PC-9 (cell line): ENCODE measurements around the gene SNRPD2. TPM values are rescaled to one million over a fixed set of nuclear protein-coding genes. Genes with fewer than 3 reads are reported as not detected.

Source experiments
- BruUV-seq: library from RNA; stranded (reverse); fragments of 400-500 nt; replicated peaks from 2 replicates; lab custom pipeline; 2021; lab: Mats Ljungman, UMichigan
- CTCF ChIA-PET: fragments of 300-600 bp; sonication (Branson Sonifier 250); formaldehyde crosslinking; loops from one replicate; lab custom pipeline; 2022; ENCODE audit warnings: antibody characterized with exemption; lab: Charles Lee
- POLR2A ChIA-PET: fragments of 300-600 bp; sonication (Branson Sonifier 250); formaldehyde crosslinking; loops from one replicate; lab custom pipeline; 2022; ENCODE audit warnings: antibody characterized with exemption; ENCODE audit not compliant: unreplicated experiment; lab: Charles Lee
- DNase-seq, 2 experiments: peaks; one replicate each; pipeline versions ENCODE4 v3.0.0 to v3.0.0-alpha.2; 2015 to 2022; ENCODE audit warnings: mixed read lengths in 1 of 2
- H2AFZ ChIP-seq: fragments of 200-600 bp; sonication (generic); 2 replicates; pipeline ENCODE4 v1.8.1; 2017; ENCODE audit warnings: antibody characterized with exemption
- H3F3A ChIP-seq: fragments of 200-600 bp; sonication (generic); 2 replicates; pipeline ENCODE4 v1.8.1; 2017; ENCODE audit warnings: antibody characterized with exemption, mild to moderate bottlenecking, low read depth; ENCODE audit not compliant: insufficient read depth
- H3K27ac ChIP-seq: fragments of 200-600 bp; sonication (generic); 2 replicates; pipeline ENCODE4 v1.6.1; 2016; ENCODE audit warnings: mixed run types
- H3K27me3 ChIP-seq: fragments of 200-600 bp; sonication (generic); 2 replicates; pipeline ENCODE4 v1.6.1; 2016; ENCODE audit warnings: low read depth, mixed run types; ENCODE audit not compliant: insufficient read depth
- H3K36me3 ChIP-seq: fragments of 200-600 bp; sonication (generic); 2 replicates; pipeline ENCODE4 v1.6.1; 2016; ENCODE audit warnings: low read depth, mixed run types
- H3K4me1 ChIP-seq: fragments of 200-600 bp; sonication (generic); replicated peaks from 2 replicates; pipeline ENCODE4 v1.6.1; 2016; ENCODE audit warnings: mixed run types; ENCODE audit not compliant: insufficient read depth
- H3K4me2 ChIP-seq: fragments of 200-600 bp; sonication (generic); 2 replicates; pipeline ENCODE4 v1.6.1; 2017; ENCODE audit warnings: mixed run types
- H3K4me3 ChIP-seq: fragments of 200-600 bp; sonication (generic); 2 replicates; pipeline ENCODE4 v1.6.1; 2016; ENCODE audit warnings: mixed run types
- H3K79me2 ChIP-seq: fragments of 200-600 bp; sonication (generic); 2 replicates; pipeline ENCODE4 v1.6.1; 2017; ENCODE audit warnings: low read depth, mixed run types
- H3K9me2 ChIP-seq: fragments of 200-600 bp; sonication (generic); 2 replicates; pipeline ENCODE4 v1.8.1; 2017; ENCODE audit warnings: mild to moderate bottlenecking; ENCODE audit not compliant: insufficient read depth
- H3K9me3 ChIP-seq: fragments of 200-600 bp; sonication (generic); 2 replicates; pipeline ENCODE4 v1.8.1; 2016; ENCODE audit warnings: low read depth; ENCODE audit not compliant: insufficient read depth
- H4K20me1 ChIP-seq: fragments of 200-600 bp; sonication (generic); 2 replicates; pipeline ENCODE4 v1.8.1; 2017; ENCODE audit not compliant: insufficient read depth
- EZH2 ChIP-seq: fragments of 200-600 bp; sonication (generic); IDR thresholded peaks from 2 replicates; pipeline ENCODE4 v1.8.0; 2017; ENCODE audit warnings: antibody characterized with exemption, low read depth
- intact Hi-C: fragments of 100-400 bp; cut with micrococcal nuclease; formaldehyde crosslinking; loops from one replicate; pipeline ENCODE4 v1.10.0; 2022; ENCODE audit not compliant: unreplicated experiment
- total RNA-seq: library from RNA; stranded (reverse); gene quantifications from 2 replicates; pipeline ENCODE4 v1.2.3, GENCODE V29; 2021
- TF ChIP-seq, protein P1 (sequence below): fragments of 200-600 bp; sonication (generic); conservative IDR thresholded peaks from 2 replicates; pipeline ENCODE4 v1.6.1; 2017; ENCODE audit warnings: mixed run types, antibody characterized with exemption, mild to moderate bottlenecking, moderate library complexity

Gene SNRPD2
- total RNA-seq, 1 experiment from 2014 or later = 740 TPM

DNA sequence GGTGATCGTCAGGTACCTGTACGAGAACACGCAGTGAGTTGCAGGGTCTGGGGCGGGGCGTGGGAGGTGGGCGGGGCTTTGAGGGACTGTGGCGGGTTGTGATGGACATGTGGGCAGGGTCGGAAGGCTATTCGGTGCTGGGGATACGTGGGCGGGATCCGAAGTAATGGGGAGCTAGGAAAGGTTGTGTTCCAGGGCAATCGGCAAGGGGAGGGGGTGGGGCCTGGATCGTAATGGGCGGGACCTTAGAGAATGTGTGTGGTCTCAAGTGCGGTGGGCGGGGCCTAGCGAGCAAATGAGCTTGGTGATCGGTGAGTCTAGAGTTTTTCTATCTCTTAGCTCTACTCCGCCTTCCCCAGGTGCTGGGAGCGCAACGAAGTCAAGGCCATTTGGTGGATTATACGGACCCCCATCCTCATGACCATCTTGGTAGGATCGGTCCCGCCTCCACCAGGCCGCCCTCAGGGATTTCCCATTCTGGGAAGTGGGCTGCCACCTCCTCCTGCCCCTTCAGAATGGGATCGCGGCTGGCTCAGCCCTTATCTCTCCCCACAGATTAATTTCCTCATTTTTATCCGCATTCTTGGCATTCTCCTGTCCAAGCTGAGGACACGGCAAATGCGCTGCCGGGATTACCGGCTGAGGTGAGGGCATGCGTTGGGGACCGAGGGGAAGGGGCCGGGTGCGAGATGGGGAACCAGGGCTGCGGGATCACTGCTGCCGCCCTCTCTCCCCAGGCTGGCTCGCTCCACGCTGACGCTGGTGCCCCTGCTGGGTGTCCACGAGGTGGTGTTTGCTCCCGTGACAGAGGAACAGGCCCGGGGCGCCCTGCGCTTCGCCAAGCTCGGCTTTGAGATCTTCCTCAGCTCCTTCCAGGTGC is 14.2 kb downstream of the SNRPD2 start:
- H2AFZ ChIP-seq = peak overlapping the region; percentile 93
- H3K27ac ChIP-seq = peak overlapping the region; percentile 53
- H3K4me1 ChIP-seq = peaks cover 20% of the 10 kb centered on the region
- peaks cover 45% of the 10 kb centered on the region for H3F3A ChIP-seq
- ChIA-PET POLR2A (interaction anchor here (0.5 to 1.4 kb wide), 18 partner anchors 8 to 783 kb away, joined by 3 to 17 read pairs (median 5); partner anchors contain the start of genes GIPR and SIX5), CTCF (interaction anchor here (0.5 to 1.5 kb wide), 17 partner anchors 15 to 677 kb away, joined by 3 to 20 read pairs (median 3); partner anchors contain the start of genes DMPK, QPCTL, SIX5 and SNRPD2)
- H3K4me2 ChIP-seq = peak overlapping the region; percentile 87
- H3K79me2 ChIP-seq = no peaks in the 10 kb centered on the region
- H3K9me2 ChIP-seq = no peaks in the 10 kb centered on the region
- intact Hi-C loops = loop anchor here (2.0 kb wide), 1 partner anchor 15 kb away; the partner anchor contains the start of gene QPCTL
- no peaks in the 10 kb centered on the region for H3K36me3 ChIP-seq
- H4K20me1 ChIP-seq = no peaks in the 10 kb centered on the region
- peak overlapping the region; percentile 95 for H3K4me3 ChIP-seq
- H3K27me3 ChIP-seq = no peaks in the 10 kb centered on the region
- TF ChIP-seq EZH2 = no peak
- TF ChIP-seq, protein P1, sequence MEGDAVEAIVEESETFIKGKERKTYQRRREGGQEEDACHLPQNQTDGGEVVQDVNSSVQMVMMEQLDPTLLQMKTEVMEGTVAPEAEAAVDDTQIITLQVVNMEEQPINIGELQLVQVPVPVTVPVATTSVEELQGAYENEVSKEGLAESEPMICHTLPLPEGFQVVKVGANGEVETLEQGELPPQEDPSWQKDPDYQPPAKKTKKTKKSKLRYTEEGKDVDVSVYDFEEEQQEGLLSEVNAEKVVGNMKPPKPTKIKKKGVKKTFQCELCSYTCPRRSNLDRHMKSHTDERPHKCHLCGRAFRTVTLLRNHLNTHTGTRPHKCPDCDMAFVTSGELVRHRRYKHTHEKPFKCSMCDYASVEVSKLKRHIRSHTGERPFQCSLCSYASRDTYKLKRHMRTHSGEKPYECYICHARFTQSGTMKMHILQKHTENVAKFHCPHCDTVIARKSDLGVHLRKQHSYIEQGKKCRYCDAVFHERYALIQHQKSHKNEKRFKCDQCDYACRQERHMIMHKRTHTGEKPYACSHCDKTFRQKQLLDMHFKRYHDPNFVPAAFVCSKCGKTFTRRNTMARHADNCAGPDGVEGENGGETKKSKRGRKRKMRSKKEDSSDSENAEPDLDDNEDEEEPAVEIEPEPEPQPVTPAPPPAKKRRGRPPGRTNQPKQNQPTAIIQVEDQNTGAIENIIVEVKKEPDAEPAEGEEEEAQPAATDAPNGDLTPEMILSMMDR = no peak; the same call in 1 of the 2 replicates
- no TSS peak for BruUV-seq
- no peaks in the 10 kb centered on the region for H3K9me3 ChIP-seq
- peak; percentile 95 to 99 for DNase-seq

- Histone ChIP-seq H3K4me3 (peak overlapping the region; percentile 95), H4K20me1 (no peaks in the 10 kb centered on the region), H3K79me2 (no peaks in the 10 kb centered on the region), H3K27me3 (no peaks in the 10 kb centered on the region), H3F3A (peaks cover 38% of the 10 kb centered on the region; the same call in 1 of the 2 replicates), H3K4me2 (peak overlapping the region; percentile 87), H3K27ac (peak overlapping the region; percentile 54), H2AFZ (peak overlapping the region; percentile 93), H3K36me3 (no peaks in the 10 kb centered on the region), H3K9me2 (no peaks in the 10 kb centered on the region), H3K4me1 (peaks cover 20% of the 10 kb centered on the region), H3K9me3 (no peaks in the 10 kb centered on the region)
- TF ChIP-seq EZH2 = no peak
- DNase-seq = peak in 1 of 2 experiments; percentile 43
- CTCF ChIA-PET = interaction anchor here (0.5 to 1.5 kb wide), 12 partner anchors 15 to 676 kb away, joined by 3 to 20 read pairs (median 5); partner anchors contain the start of genes DMPK, QPCTL, SIX5 and SNRPD2
- intact Hi-C loops = loop anchor here (2.0 kb wide), 1 partner anchor 16 kb away; the partner anchor contains the start of gene QPCTL
- POLR2A ChIA-PET = interaction anchor here (0.6 to 1.4 kb wide), 11 partner anchors 9 to 783 kb away, joined by 3 to 17 read pairs (median 6); partner anchors contain the start of genes GIPR and SIX5
- no TSS peak for BruUV-seq
Observed at GRCh38 chr19:45676851-45677263, 14.9 kb downstream of the SNRPD2 start.

GRCh38 chr19:45674946-45675345 is 16.8 kb downstream of the SNRPD2 start:
- Histone ChIP-seq H2AFZ (no peak overlapping the region), H3K79me2 (no peaks in the 10 kb centered on the region), H3K9me3 (no peaks in the 10 kb centered on the region), H4K20me1 (no peaks in the 10 kb centered on the region), H3K4me3 (no peak overlapping the region), H3K4me1 (peaks cover 27% of the 10 kb centered on the region), H3K27me3 (no peaks in the 10 kb centered on the region), H3K4me2 (no peak overlapping the region), H3K36me3 (no peaks in the 10 kb centered on the region), H3K9me2 (no peaks in the 10 kb centered on the region), H3K27ac (no peak overlapping the region), H3F3A (peaks cover 33% of the 10 kb centered on the region; the same call in 1 of the 2 replicates)
- intact Hi-C loops = no loop called here
- CTCF ChIA-PET = interaction anchor here (0.6 to 0.7 kb wide), 2 partner anchors 31 to 140 kb away, joined by 3 to 4 read pairs; partner anchors contain the start of gene RSPH6A
- DNase-seq = no peak
- no TSS peak for BruUV-seq
- POLR2A ChIA-PET = no interaction called here
- TF ChIP-seq, protein P1 = no peak
